Heart right ventricle (tissue), 16 donors: ENCODE results near the gene CCN5. TPM values are rescaled to one million over a fixed set of nuclear protein-coding genes. Genes with fewer than 3 reads are reported as not detected.
"Not testable (repeated sequence)": the region's sequence is repeated elsewhere in the genome, so short reads cannot be mapped to it uniquely, and the experiment has no call there.

Source experiments
- ATAC-seq, 8 donors: fragments of 200-7000 bp; cut with Tn5 transposase; one replicate each; pipeline ENCODE4 v1.9.1; 2020; ENCODE audit warnings: mild to moderate bottlenecking in 8 of 8, moderate library complexity in 8 of 8, moderate number of reproducible peaks in 1 of 8
- DNase-seq, 2 donors: peaks; one replicate each; pipeline ENCODE4 v3.0.0-alpha.2; 2020
- H3K27ac ChIP-seq, 10 donors: fragments of 200-600 bp; sonication (generic) in 2 of 10; one replicate each; pipeline versions ENCODE4 v1.5.0 to v1.8.0; 2020 to 2022; ENCODE audit warnings: mild to moderate bottlenecking in 3 of 10
- H3K27me3 ChIP-seq, 7 donors: fragments of 200-600 bp; one replicate each; pipeline ENCODE4 v1.8.0; 2021 to 2022; ENCODE audit warnings: mild to moderate bottlenecking in 2 of 7
- H3K36me3 ChIP-seq, 9 donors: fragments of 200-600 bp; sonication (generic) in 1 of 9; one replicate each; pipeline versions ENCODE4 v1.5.0 to v1.8.0; 2020 to 2022; ENCODE audit warnings: mild to moderate bottlenecking in 2 of 9
- H3K4me1 ChIP-seq, 9 donors: fragments of 200-600 bp; sonication (generic) in 1 of 9; one replicate each; pipeline versions ENCODE4 v1.5.0 to v1.8.0; 2020 to 2022; ENCODE audit warnings: mild to moderate bottlenecking in 4 of 9
- H3K4me3 ChIP-seq, 10 donors: fragments of 200-600 bp; sonication (generic) in 2 of 10; one replicate each; pipeline versions ENCODE4 v1.5.0 to v1.8.0; 2020 to 2022; ENCODE audit warnings: mild to moderate bottlenecking in 7 of 10, moderate library complexity in 2 of 10
- H3K9me3 ChIP-seq, 11 donors: fragments of 200-600 bp in 10 of 11; sonication (generic) in 2 of 11; one replicate each; pipeline versions ENCODE4 v1.5.0 to v1.8.0; 2013 to 2022; ENCODE audit warnings: mild to moderate bottlenecking in 2 of 11, control low read depth in 1 of 11, moderate library complexity in 1 of 11
- CTCF ChIP-seq, 9 donors: fragments of 200-600 bp; sonication (generic) in 2 of 9; IDR thresholded peaks; one replicate each; pipeline versions ENCODE4 v1.5.0 to v1.8.0; 2021 to 2022; ENCODE audit warnings: antibody characterized with exemption in 9 of 9, mild to moderate bottlenecking in 5 of 9, moderate library complexity in 1 of 9
- WGBS, 2 donors: extraction: QIAGEN DNeasy Blood & Tissue Kit; methylation state at CpG; one replicate each; pipeline ENCODE4 v1.1.7; 2013; ENCODE audit warnings: inconsistent platforms in 1 of 2; 5-methylcytosine and 5-hydroxymethylcytosine counted together
- intact Hi-C, 10 donors: fragments of 100-400 bp; cut with DNase I; formaldehyde crosslinking; loops; one replicate each; pipeline versions ENCODE4 v1.11.1 to v1.14.2; 2022
- polyA plus RNA-seq, 2 donors: library from polyadenylated mRNA; stranded (reverse); fragments of 200-250 nt; gene quantifications; one replicate each; pipeline ENCODE4 v1.2.3, GENCODE V29; 2013
- total RNA-seq, 10 donors: library from RNA; stranded (reverse); fragmentation: NEBNext Ultra II Directional in 3 of 10; extraction: Animal tissue kit (Norgen Biotek cat#: 25700) in 3 of 10; gene quantifications; one replicate each; pipeline versions ENCODE4 v1.2.1 to v1.2.4, GENCODE V29; 2021 to 2023
- donor health status: Arrhythmogenic right ventricular cardiomyopathy.
- donor health status: ischemic (EF 13 %, LVEDD 7.1; RV severe dilation, severe dysfunction).
- donor health status: healthy with polysubstance abuse.
- donor health status: DM: no; HTN: yes; CAD: no.
- donor health status: DM: no; HTN: no; CAD: no.
- donor health status: ischemic (EF 25% LVEDD 6.9; RV normal size, moderate dysfunction).
- donor health status: ischemic (EF 25% LVEDD 5.7; RV mildly dilated, moderate dysfunction).
- donor health status: healthy.
- donor health status: DM: yes; HTN: yes; CAD: no.
- donor health status: Ischemic cardiomyopathy.
- donor health status: ischemic (EF 35%, LVEDD 5.7; RV mildly dilated, moderate dysfunction).
- donor health status: nonischemic (EF 11% LVEDD 7.7; RV severe dilation, severe dysfunction).
- donor health status: DM: yes; HTN: yes; CAD: no.
- donor health status: PGD.
- donor health status: ischemic (EF 29% LVEDD 5.4; RV normal size, mild dysfunction).
- donor health status: nonischemic (EF 23%, LVEDD 6.1; RV moderate dilation, normal function).

The CCN5 gene
- total and polyA plus RNA-seq, 12 donors = 4.3 to 87.2 (median 14.5) TPM

- H3K9me3 ChIP-seq = peaks cover 0 to 10% (median 0%) of the 10 kb centered on the region in 11 donors
- WGBS, 2 donors = 93% methylated on average over 4 of the region's 4 CpGs
- intact Hi-C loops = no loop called here
- peaks cover 15 to 61% (median 42%) of the 10 kb centered on the region in 9 donors for H3K4me1 ChIP-seq
- H3K36me3 ChIP-seq = no peaks in the 10 kb centered on the region
- H3K27ac ChIP-seq = peak overlapping the region in 7 of 10 donors; percentile 22 to 88 (median 67)
- no peak overlapping the region for H3K4me3 ChIP-seq
- no peaks in the 10 kb centered on the region for H3K27me3 ChIP-seq
- no peak for TF ChIP-seq CTCF (IDR thresholded peaks at IDR 0.05)
- no peak for ATAC-seq
- no peak for DNase-seq
Measured at GRCh38 chr20:44694159-44694558, 21.0 kb upstream of the CCN5 start.

- TF ChIP-seq CTCF (IDR thresholded peaks at IDR 0.05) = no peak
- peaks cover 15 to 57% (median 42%) of the 10 kb centered on the region in 9 donors for H3K4me1 ChIP-seq
- WGBS, 2 donors = 47 to 69% methylated on average over 2 of the region's 2 CpGs
Measured at GRCh38 chr20:44695295-44695673, 19.9 kb upstream of the CCN5 start.

GRCh38 chr20:44695674-44696300, 19.4 kb upstream of the CCN5 start:
- H3K27ac ChIP-seq = peak overlapping the region in 7 of 10 donors; percentile 5 to 88 (median 31)
- DNase-seq (no peak), ATAC-seq (no peak)
- H3K27me3 ChIP-seq = no peaks in the 10 kb centered on the region
- intact Hi-C loops = no loop called here
- no peak overlapping the region for H3K4me3 ChIP-seq
- no peak for TF ChIP-seq CTCF (IDR thresholded peaks at IDR 0.05)
- H3K4me1 ChIP-seq = peaks cover 13 to 57% (median 38%) of the 10 kb centered on the region in 9 donors
- H3K36me3 ChIP-seq = no peaks in the 10 kb centered on the region
- H3K9me3 ChIP-seq = peaks cover 0 to 10% (median 0%) of the 10 kb centered on the region in 11 donors

More at GRCh38 chr20:44695295-44695673, 19.9 kb upstream of the CCN5 start:
- DNase-seq (no peak), ATAC-seq (no peak)
- Histone ChIP-seq H3K4me3 (no peak overlapping the region), H3K9me3 (peaks cover 0 to 10% (median 0%) of the 10 kb centered on the region in 11 donors), H3K27me3 (no peaks in the 10 kb centered on the region), H3K36me3 (no peaks in the 10 kb centered on the region), H3K27ac (peak overlapping the region in 8 of 10 donors; percentile 5 to 88 (median 56))
- intact Hi-C loops = no loop called here

- no peak for TF ChIP-seq CTCF (IDR thresholded peaks at IDR 0.05)
- peaks cover 0 to 10% (median 0%) of the 10 kb centered on the region in 11 donors for H3K9me3 ChIP-seq
- H3K27ac ChIP-seq = peak overlapping the region in 3 of 10 donors; percentile 23 to 88 (median 81)
- no peaks in the 10 kb centered on the region for H3K36me3 ChIP-seq
- H3K4me1 ChIP-seq = peaks cover 9 to 57% (median 39%) of the 10 kb centered on the region in 9 donors
- no peak for ATAC-seq
- intact Hi-C loops = no loop called here
- H3K27me3 ChIP-seq = no peaks in the 10 kb centered on the region
- WGBS, 2 donors = 92 to 96% methylated on average over 3 of the region's 3 CpGs
- no peak for DNase-seq
- H3K4me3 ChIP-seq = no peak overlapping the region
Measured at GRCh38 chr20:44696315-44696714, 18.9 kb upstream of the CCN5 start.

GRCh38 chr20:44697041-44697440, 18.1 kb upstream of the CCN5 start:
- ATAC-seq, H3K36me3 ChIP-seq, H3K4me3 ChIP-seq, DNase-seq, H3K27me3 ChIP-seq, intact Hi-C loops, H3K9me3 ChIP-seq: not testable (repeated sequence)
- Histone ChIP-seq H3K4me1 (peaks cover 12 to 57% (median 40%) of the 10 kb centered on the region in 9 donors), H3K27ac (peak overlapping the region in 2 of 10 donors; percentile 23 to 88)
- WGBS, 2 donors = 95 to 98% methylated on average over 5 of the region's 5 CpGs
